H54 (cell line): Measurements from ENCODE around the gene LRRIQ1.
A peak's percentile ranks its signal among the peaks of the same experiment; 100 is the strongest.
"Not testable (repeated sequence)": the region's sequence is repeated elsewhere in the genome, so short reads cannot be mapped to it uniquely, and the experiment has no call there.

Source experiments
- DNase-seq: peaks from one replicate; pipeline ENCODE4 v3.0.0; 2011; ENCODE audit warnings: low spot score, mixed read lengths; ENCODE audit not compliant: insufficient read length
- FAIRE-seq: peaks from 3 replicates; lab custom pipeline; 2011; peaks lifted over from hg19 to GRCh38; lab: Jason Lieb, UNC
- POLR2A ChIP-seq: IDR thresholded peaks from 2 replicates; pipeline ENCODE4 v1.6.1; 2011; ENCODE audit warnings: low read depth, mild to moderate bottlenecking, low read length

The LRRIQ1 gene, protein sequence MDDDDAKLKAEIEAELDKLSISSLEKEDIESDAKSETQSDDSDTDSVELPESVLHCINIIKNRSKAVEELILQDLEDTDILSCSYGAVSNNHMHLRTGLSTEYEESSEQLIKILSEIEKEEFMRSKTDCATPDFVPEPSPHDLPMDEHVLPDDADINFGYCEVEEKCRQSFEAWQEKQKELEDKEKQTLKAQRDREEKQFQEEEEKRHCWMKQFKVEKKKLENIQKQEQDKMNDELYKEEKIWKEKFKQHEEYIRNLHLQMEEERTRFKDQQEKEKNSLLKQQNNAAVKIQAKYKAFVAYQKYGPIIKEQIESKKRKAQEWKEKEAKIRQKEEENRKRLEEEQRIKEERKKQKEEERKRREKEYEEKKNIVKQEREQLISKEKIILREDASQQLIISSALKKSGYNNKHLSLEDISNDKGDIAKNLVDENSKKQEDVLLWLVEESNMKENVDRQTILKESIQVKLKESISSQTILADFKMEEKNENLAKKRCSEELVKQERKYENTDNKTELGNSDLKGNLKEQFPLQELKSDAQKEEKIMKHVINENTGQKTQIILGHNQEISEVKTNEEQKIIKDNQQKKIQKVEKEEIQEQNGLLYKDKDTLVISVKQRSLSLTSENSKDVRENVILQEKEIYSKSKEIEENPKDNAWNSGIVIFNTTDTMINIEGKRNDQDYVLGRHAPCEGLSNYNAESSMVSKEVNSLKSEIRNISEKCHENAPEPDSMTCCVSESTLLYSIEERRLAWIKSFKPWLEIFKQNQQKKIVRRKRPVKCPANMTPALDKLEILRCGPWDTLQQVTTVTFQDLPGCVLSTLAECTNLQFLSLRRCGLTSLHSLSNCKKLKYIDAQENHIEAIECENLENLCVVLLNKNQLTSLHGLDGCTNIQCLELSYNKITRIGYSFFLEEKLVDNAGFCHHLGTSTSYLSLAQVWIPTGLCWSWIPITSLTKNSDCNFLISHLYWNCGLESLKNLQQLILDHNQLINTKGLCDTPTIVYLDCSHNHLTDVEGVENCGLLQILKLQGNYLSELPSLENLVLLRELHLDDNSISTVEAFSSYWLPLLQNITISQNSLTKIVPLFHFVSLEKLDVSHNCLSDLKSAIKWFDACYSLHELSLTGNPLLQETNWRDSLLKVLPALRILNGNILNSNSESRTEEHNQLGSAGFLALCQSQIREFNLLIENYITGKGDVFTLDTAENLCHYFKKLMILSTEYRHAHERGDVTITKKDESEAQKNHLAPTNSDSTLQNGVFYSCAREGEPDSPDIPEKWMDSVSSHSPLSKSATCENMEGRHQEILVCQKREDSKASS (N-terminal part only)

DNA sequence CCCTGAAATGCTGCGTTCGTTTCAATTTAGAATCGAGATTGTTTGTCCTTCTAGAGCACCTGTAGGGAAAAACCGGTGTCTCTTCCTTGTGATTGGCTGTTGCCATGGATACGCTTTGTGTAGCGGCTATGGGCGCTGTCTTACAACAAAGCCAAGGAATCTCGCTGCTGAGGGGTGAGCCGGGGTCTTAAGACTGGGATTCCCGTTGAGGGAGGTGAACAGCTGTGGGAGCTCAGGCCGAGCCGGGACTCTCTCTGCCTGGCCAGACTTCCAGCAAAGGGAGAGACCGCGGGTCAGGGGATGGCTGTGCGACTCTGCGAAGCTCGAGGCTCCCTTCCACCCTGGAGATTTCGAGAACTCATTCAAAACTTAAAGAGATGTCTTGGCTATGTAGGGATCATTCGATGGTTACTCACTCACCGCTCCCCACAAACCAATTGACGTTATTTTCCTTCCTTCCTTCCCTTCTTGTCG, at the start of gene LRRIQ1, which contains the start of gene TSPAN19:
Gene LRRIQ1 (plus strand): TSS at position 118 of the 474 bp plus-strand sequence. CDS start 1,826 bp downstream, outside the sequence.
Gene TSPAN19 (minus strand): TSS at position 44 of the 474 bp plus-strand sequence. CDS start 6,331 bp downstream, outside the sequence.
- peak; percentile 4 for DNase-seq
- peak; percentile 11 for FAIRE-seq
- TF ChIP-seq POLR2A: no peak

DNA sequence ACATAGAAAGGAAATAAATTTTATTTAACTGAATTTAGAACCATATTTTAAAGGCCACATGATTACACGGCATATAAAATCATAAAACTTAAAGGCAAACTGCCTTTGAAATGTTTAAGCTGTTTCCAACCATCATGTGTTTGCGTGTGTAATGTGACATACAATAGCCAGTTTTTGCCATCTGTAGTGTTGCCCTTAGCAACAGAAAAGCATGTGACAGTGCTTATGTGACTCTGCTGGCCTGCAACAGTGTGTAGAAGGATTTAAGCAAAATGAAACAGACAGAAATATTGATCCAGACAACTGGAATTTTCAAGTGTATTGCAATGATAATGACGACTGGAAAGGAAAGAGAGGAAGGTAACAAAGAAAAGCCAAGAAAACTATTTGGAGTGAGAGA, 49.6 kb upstream of the LRRIQ1 start:
- TF ChIP-seq POLR2A: no peak
- FAIRE-seq: no peak
- DNase-seq: no peak

DNA sequence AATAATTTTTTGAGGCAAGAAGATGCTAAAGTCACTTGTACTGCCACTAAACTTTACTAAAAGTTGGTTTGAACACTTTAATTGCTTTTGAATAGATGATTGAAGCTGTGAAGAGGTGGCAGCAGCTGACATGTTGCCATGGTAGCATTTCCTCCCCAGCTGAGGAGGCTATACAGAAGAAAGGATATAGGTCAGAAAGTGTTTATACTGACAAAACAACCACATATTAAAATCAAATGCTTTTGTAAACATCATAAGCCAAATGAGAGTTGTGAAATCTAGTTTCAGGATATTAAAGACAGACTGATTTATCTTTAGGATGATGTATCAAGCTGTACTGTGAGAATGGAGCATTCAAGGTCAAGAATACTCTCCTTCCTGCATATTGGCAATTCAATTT, 41.7 kb upstream of the LRRIQ1 start:
- TF ChIP-seq POLR2A: no peak
- DNase-seq (no peak), FAIRE-seq (no peak)

DNA sequence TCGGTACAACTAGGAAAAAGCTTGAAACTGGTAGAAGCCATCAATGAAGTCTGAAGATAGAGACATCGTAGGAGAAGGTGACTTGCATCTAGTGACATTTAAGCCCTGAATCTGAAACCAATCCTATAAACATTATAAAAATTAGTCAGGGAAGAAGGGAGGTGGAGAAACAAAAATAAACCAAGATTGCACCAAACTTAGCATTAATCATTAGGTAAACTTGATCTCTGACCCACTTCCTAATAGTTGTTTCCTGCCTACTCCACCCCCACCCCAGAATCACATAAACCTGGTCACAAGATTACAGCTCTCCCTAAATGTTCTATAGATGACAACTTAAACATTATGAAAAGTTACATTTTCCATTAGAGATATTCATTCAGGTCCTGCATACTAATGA, 40.5 kb upstream of the LRRIQ1 start:
- no peak for TF ChIP-seq POLR2A
- FAIRE-seq: no peak

DNA sequence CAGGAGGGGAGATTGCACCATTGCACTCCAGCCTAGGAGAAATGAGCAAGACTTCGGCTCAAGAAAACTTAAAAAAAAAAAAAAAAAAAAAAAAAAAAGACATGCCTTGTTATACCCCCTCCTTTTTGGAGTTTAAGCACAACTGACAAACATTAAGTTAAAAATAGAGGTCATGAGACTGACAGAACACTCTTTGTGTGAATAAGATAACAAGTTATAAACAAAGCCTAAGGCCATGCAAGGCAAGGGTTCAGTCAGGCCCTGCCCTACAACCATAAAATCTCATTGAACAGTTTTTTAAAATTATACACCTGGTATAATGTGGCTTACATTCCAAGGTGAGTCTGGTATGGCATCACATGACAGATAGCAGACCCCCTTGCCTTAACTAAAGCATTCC, 39.4 kb upstream of the LRRIQ1 start:
- DNase-seq: no peak
- no peak for TF ChIP-seq POLR2A
- no peak for FAIRE-seq

More for the DNA sequence above, 40.5 kb upstream of the LRRIQ1 start:
- no peak for DNase-seq

DNA sequence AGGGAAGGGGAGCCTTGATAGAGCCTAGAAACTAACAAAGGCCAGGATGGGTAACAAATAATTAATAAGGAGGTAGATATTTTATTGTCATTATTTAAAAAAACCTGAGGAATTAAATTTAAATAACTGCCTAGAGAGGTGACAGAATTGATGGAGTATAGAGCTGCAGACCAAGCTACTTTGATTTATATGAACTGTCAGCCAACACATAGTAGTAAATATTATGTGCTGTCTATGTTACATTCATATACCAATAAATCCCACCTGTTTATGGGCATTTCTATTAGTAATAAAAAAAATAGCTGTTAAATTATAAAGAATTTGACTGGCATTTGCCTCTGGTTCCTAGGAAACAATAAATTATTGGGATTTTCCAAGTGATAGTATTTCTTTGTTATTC, 37.8 kb upstream of the LRRIQ1 start:
- DNase-seq (no peak), FAIRE-seq (no peak)
- TF ChIP-seq POLR2A: no peak

DNA sequence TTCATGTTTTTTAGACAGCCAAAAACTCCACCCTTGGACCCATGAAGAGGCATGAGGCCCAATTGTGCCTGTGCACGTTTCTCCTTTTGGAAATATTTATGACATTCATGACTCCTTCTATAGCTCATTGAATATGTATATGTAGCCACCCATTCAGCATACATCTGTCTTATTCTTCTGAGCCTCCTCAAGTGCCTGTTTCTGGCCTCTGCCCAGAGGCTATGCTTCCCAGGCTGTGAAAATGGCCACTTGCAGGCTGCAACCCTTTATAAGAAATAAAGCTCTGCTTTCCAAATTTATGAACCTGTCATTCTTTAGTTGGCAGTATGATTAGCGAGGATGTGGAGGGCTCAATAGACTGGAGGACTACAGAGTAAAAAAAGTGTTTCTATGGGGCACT, 35.4 kb upstream of the LRRIQ1 start:
- DNase-seq (no peak), FAIRE-seq (no peak)
- TF ChIP-seq POLR2A: no peak

DNA sequence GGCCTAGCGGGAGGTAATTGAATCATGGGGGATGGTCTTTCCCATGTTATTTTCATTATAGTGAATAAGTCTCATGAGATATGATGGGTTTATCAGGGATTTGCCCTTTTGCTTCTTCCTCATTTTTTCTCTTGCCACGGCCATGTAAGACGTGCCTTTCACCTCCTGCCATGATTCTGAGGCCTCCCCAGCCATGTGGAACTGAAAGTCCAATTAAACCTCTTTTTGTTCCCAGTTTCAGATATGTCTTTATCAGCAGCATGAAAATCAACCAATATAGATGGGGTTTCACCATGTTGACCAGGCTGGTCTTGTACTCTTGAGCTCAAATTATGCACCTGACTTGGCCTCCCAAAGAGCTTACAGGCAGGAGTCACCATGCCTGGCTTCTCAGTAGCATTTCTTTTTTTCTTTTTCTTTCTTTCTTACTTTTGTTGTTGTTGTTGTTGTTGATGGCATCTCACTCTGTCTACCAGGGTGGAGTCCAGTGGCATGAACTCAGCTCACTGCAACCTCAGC, 33.3 kb upstream of the LRRIQ1 start:
- FAIRE-seq (no peak), DNase-seq (no peak)
- TF ChIP-seq POLR2A: no peak

DNA sequence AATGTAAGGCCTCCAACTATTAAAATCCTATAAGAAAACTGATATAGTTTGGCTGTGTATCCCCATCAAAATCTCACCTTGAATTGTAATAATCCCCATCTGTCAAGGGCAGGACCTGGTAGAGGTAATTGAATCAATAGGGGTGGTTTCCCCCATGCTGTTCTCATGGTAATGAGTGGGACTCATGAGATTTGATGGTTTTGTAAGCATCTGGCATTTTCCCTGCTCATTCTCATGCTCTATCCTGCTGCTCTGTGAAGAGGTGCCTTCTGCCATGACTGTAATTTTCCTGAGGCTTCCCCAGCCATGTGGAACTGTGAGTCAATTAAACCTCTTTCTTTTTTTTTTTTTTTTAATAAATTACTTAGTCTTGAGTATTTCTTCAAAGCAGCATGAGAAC, 31.9 kb upstream of the LRRIQ1 start:
- no peak for DNase-seq
- TF ChIP-seq POLR2A: no peak
- no peak for FAIRE-seq

DNA sequence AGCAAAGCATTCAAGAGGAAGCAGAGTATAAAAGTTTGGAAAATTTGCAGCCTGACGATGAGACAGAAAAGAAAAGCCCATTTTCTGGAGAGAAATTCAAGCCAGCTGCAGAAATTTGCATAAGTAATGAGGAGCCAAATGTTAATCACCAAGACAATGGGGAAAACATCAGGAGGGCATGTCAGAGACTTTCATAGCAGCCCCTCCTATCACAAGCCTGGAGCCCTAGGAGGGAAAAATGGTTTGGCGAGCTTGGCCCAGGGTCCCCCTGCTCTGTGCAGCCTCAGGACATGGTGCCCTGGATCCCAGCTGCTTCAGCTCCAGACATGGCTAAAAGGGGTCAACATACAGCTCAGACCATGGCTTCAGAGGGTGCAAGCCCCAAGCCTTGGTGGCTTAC, 31.1 kb upstream of the LRRIQ1 start:
- not testable (repeated sequence) for FAIRE-seq, DNase-seq

DNA sequence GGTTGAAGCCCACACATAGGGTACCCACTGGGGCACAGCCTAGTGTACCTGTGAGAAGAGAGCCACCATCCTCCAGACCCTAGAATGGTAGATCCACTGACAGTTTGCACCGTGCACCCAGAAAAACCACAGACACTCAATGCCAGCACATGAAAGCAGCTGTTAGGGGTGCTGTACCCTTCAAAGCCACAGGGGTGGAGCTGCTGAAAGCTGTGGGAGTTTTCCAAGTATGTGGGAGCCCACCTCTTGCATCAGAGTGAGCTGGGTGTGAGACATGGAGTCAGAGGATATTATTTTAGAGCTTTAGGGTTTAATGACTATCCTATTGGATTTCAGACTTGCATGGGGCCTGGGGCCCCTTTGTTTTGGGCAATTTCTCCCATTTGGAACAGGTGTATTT, 30.5 kb upstream of the LRRIQ1 start:
- no peak for DNase-seq
- no peak for TF ChIP-seq POLR2A
- no peak for FAIRE-seq

DNA sequence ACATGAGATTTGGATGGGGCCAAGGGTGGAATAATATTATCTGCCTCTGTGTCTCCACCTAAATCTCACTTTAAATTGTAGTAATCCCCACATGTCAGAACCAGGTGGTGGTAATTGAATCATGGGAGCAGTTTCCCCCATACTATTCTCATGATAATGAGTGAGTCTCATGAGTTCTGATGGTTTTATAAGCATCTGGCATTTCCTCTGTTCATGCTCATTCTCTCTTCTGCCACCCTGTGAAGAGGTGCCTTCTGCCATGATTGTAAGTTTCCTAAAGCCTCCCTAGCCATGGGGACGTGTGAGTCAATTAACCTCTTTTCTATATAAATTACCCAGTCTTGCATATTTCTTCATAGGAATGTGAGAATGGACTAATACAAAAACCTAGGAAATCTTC, 29.9 kb upstream of the LRRIQ1 start:
- FAIRE-seq: no peak

DNA sequence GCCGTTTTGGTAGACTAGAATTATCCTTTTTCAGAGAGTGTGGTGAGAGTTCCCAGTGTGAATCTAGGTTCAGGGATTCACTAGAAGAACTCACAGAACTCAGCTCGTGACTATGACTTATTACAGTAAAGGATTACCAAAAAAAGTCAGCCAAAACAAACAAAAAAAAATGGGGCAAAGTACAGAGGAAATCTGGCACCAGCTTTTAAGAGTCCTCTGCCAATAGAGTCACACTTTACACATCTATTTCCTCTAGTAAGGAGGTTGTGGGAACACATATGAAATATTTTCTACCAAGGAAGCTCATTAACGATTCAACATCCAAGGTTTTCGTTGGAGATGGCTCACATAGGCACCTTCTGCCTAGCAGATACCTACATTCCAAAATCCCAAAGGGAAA, 28.3 kb upstream of the LRRIQ1 start:
- no peak for FAIRE-seq
- no peak for DNase-seq
- TF ChIP-seq POLR2A: no peak

More for the DNA sequence above, 29.9 kb upstream of the LRRIQ1 start:
- no peak for TF ChIP-seq POLR2A
- DNase-seq: no peak

DNA sequence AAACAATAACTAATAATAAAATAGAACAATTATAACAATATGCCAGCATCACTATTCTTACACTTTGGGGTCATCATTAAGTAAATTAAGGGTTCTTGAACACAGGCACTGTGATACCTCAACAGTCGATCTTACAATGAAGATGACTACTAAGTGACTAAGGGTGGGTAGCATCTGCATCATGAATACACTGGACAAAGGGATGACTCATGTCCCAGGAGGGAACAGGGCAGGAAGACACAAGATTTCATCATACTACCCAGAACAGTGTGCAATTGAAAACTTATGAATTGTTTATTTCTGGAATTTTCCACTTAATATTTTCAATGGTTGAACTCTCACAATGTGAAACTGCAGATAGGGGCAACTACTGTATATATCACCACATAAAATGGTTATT, 19.7 kb upstream of the LRRIQ1 start:
- DNase-seq (peak; percentile 3), FAIRE-seq (peak; percentile 11)
- TF ChIP-seq POLR2A: no peak
